H1 (cell line): ENCODE results near the gene KRT83.

ENCODE experiments used
- BRCA1 ChIP-seq: IDR thresholded peaks from 2 replicates; pipeline ENCODE4 v1.6.1; 2012; ENCODE audit warnings: low read depth, low read length, improper control_type of control experiment
- CBX8 ChIP-seq: fragments of 300-800, 300-1000 bp; sonication (generic); IDR thresholded peaks from 2 replicates; pipeline ENCODE4 v1.7.1; 2016; ENCODE audit warnings: low read depth, low read length, borderline replicate concordance
- POLR2A ChIP-seq, 2 experiments: IDR thresholded peaks; 1 replicate in 1 of 2; 2 replicates in 1 of 2; pipeline ENCODE4 v1.6.1; 2011; ENCODE audit warnings: low read depth in 2 of 2, low read length in 2 of 2, mild to moderate bottlenecking in 2 of 2; ENCODE audit errors: control extremely low read depth in 1 of 2
- TCF12 ChIP-seq: IDR thresholded peaks from 2 replicates; pipeline ENCODE4 v1.6.1; 2011; ENCODE audit warnings: low read depth, mild to moderate bottlenecking, low read length
- ZNF274 ChIP-seq: IDR thresholded peaks from 2 replicates; pipeline ENCODE4 v1.7.0; 2012; ENCODE audit warnings: low read length, borderline replicate concordance; ENCODE audit errors: extremely low read depth
- TF ChIP-seq, protein P1 (sequence below): IDR thresholded peaks from 2 replicates; pipeline ENCODE4 v1.6.1; 2012; ENCODE audit warnings: inconsistent platforms
- TF ChIP-seq, protein P2 (sequence below), 3 experiments: IDR thresholded peaks; 1 replicate in 2 of 3; 2 replicates in 1 of 3; pipeline versions ENCODE4 v1.5.1 to v1.6.1; 2011; ENCODE audit warnings: low read length in 3 of 3, mild to moderate bottlenecking in 3 of 3, inconsistent platforms in 2 of 3, low read depth in 1 of 3, moderate library complexity in 1 of 3; ENCODE audit not compliant: insufficient read depth in 1 of 3; ENCODE audit errors: control extremely low read depth in 1 of 3

DNA sequence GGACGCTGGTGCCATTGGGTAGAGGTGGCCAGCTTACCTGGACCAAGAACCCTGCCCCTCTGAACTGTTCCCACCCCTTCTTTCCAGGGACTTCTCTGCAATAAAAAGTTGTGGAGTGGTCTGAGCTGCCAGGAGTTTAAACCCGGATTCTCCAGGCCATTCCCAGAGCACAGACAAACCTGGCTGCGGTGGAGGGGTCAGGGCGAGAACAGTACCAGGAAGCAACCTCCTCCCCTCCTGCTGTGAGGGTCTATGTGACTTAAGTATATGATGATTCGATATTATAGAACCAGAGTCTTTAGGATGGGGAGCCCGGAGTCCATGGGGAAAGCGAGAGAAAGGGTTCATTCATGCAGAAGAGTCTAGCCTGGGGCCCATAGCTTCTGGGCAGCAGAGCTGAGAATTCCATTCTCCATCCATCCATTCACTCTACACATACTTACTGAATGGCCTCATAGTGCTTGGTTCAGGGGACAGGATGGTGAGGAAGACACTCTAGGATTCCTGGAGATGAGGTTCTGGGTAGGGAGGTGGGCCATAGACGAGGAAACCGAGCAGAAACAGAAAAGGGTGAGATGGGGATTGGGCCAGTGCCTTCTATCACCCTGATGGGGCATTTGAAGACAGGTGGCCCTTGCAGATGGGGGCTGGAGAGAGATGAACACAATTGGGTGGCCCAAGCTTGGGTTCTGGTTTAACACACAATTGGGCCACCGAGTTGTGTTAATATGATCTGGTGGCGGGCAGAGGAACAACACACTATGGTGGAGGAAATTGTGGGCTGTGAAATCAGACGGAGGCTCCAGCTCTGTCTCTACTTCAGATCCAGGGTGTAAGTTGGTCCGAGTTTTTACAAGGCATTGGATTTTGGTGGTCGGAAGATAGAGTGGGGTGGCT, 41.5 kb downstream of the KRT83 start:
- TF ChIP-seq CBX8: no peak
- TF ChIP-seq, protein P1, sequence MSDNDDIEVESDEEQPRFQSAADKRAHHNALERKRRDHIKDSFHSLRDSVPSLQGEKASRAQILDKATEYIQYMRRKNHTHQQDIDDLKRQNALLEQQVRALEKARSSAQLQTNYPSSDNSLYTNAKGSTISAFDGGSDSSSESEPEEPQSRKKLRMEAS: no peak
- no peak for TF ChIP-seq POLR2A (IDR thresholded peaks at IDR 0.05; ENCODE audit: control extremely low read depth in 1 of 2, low read depth in 2 of 2, low read length in 2 of 2)
- TF ChIP-seq, protein P2, sequence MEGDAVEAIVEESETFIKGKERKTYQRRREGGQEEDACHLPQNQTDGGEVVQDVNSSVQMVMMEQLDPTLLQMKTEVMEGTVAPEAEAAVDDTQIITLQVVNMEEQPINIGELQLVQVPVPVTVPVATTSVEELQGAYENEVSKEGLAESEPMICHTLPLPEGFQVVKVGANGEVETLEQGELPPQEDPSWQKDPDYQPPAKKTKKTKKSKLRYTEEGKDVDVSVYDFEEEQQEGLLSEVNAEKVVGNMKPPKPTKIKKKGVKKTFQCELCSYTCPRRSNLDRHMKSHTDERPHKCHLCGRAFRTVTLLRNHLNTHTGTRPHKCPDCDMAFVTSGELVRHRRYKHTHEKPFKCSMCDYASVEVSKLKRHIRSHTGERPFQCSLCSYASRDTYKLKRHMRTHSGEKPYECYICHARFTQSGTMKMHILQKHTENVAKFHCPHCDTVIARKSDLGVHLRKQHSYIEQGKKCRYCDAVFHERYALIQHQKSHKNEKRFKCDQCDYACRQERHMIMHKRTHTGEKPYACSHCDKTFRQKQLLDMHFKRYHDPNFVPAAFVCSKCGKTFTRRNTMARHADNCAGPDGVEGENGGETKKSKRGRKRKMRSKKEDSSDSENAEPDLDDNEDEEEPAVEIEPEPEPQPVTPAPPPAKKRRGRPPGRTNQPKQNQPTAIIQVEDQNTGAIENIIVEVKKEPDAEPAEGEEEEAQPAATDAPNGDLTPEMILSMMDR (IDR thresholded peaks at IDR 0.05; ENCODE audit: control extremely low read depth in 1 of 3, insufficient read depth in 1 of 3, low read depth in 1 of 3, low read length in 3 of 3): no peak
- TF ChIP-seq ZNF274: no peak
- TF ChIP-seq BRCA1: no peak
- no peak for TF ChIP-seq TCF12
